PC-9 (cell line): ENCODE results near the gene IKBKE. TPM values are rescaled to one million over a fixed set of nuclear protein-coding genes. Genes with fewer than 3 reads are reported as not detected.

Experiments used
- BruUV-seq: library from RNA; stranded (reverse); fragments of 400-500 nt; replicated peaks from 2 replicates; lab custom pipeline; 2021; lab: Mats Ljungman, UMichigan
- CTCF ChIA-PET: fragments of 300-600 bp; sonication (Branson Sonifier 250); formaldehyde crosslinking; loops from one replicate; lab custom pipeline; 2022; ENCODE audit warnings: antibody characterized with exemption; lab: Charles Lee
- POLR2A ChIA-PET: fragments of 300-600 bp; sonication (Branson Sonifier 250); formaldehyde crosslinking; loops from one replicate; lab custom pipeline; 2022; ENCODE audit warnings: antibody characterized with exemption; ENCODE audit not compliant: unreplicated experiment; lab: Charles Lee
- DNase-seq, 2 experiments: peaks; one replicate each; pipeline versions ENCODE4 v3.0.0 to v3.0.0-alpha.2; 2015 to 2022; ENCODE audit warnings: mixed read lengths in 1 of 2
- H2AFZ ChIP-seq: fragments of 200-600 bp; sonication (generic); 2 replicates; pipeline ENCODE4 v1.8.1; 2017; ENCODE audit warnings: antibody characterized with exemption
- H3F3A ChIP-seq: fragments of 200-600 bp; sonication (generic); 2 replicates; pipeline ENCODE4 v1.8.1; 2017; ENCODE audit warnings: antibody characterized with exemption, mild to moderate bottlenecking, low read depth; ENCODE audit not compliant: insufficient read depth
- H3K27ac ChIP-seq: fragments of 200-600 bp; sonication (generic); 2 replicates; pipeline ENCODE4 v1.6.1; 2016; ENCODE audit warnings: mixed run types
- H3K27me3 ChIP-seq: fragments of 200-600 bp; sonication (generic); 2 replicates; pipeline ENCODE4 v1.6.1; 2016; ENCODE audit warnings: low read depth, mixed run types; ENCODE audit not compliant: insufficient read depth
- H3K36me3 ChIP-seq: fragments of 200-600 bp; sonication (generic); 2 replicates; pipeline ENCODE4 v1.6.1; 2016; ENCODE audit warnings: low read depth, mixed run types
- H3K4me1 ChIP-seq: fragments of 200-600 bp; sonication (generic); replicated peaks from 2 replicates; pipeline ENCODE4 v1.6.1; 2016; ENCODE audit warnings: mixed run types; ENCODE audit not compliant: insufficient read depth
- H3K4me2 ChIP-seq: fragments of 200-600 bp; sonication (generic); 2 replicates; pipeline ENCODE4 v1.6.1; 2017; ENCODE audit warnings: mixed run types
- H3K4me3 ChIP-seq: fragments of 200-600 bp; sonication (generic); 2 replicates; pipeline ENCODE4 v1.6.1; 2016; ENCODE audit warnings: mixed run types
- H3K79me2 ChIP-seq: fragments of 200-600 bp; sonication (generic); 2 replicates; pipeline ENCODE4 v1.6.1; 2017; ENCODE audit warnings: low read depth, mixed run types
- H3K9me2 ChIP-seq: fragments of 200-600 bp; sonication (generic); 2 replicates; pipeline ENCODE4 v1.8.1; 2017; ENCODE audit warnings: mild to moderate bottlenecking; ENCODE audit not compliant: insufficient read depth
- H3K9me3 ChIP-seq: fragments of 200-600 bp; sonication (generic); 2 replicates; pipeline ENCODE4 v1.8.1; 2016; ENCODE audit warnings: low read depth; ENCODE audit not compliant: insufficient read depth
- H4K20me1 ChIP-seq: fragments of 200-600 bp; sonication (generic); 2 replicates; pipeline ENCODE4 v1.8.1; 2017; ENCODE audit not compliant: insufficient read depth
- CTCF ChIP-seq: fragments of 200-600 bp; sonication (generic); conservative IDR thresholded peaks from 2 replicates; pipeline ENCODE4 v1.6.1; 2017; ENCODE audit warnings: mixed run types, antibody characterized with exemption, mild to moderate bottlenecking, moderate library complexity
- EZH2 ChIP-seq: fragments of 200-600 bp; sonication (generic); IDR thresholded peaks from 2 replicates; pipeline ENCODE4 v1.8.0; 2017; ENCODE audit warnings: antibody characterized with exemption, low read depth
- intact Hi-C: fragments of 100-400 bp; cut with micrococcal nuclease; formaldehyde crosslinking; loops from one replicate; pipeline ENCODE4 v1.10.0; 2022; ENCODE audit not compliant: unreplicated experiment
- total RNA-seq: library from RNA; stranded (reverse); gene quantifications from 2 replicates; pipeline ENCODE4 v1.2.3, GENCODE V29; 2021

IKBKE gene
- total RNA-seq, 1 experiment from 2014 or later, result 12.5 TPM

GRCh38 chr1:206501881-206502280 lies 31.6 kb downstream of the IKBKE start:
- H3K4me2 ChIP-seq, result no peak overlapping the region; the same call in 1 of the 2 replicates
- H2AFZ ChIP-seq, result no peak overlapping the region
- intact Hi-C loops, result no loop called here
- H3F3A ChIP-seq, result peaks cover 30% of the 10 kb centered on the region
- no peaks in the 10 kb centered on the region for H3K27me3 ChIP-seq
- no peak overlapping the region for H3K4me3 ChIP-seq
- POLR2A ChIA-PET, result interaction anchor here (0.6 kb wide), 1 partner anchor 1244 kb away, joined by 6 read pairs; no protein-coding TSS in a partner anchor
- CTCF ChIA-PET, result interaction anchor here (0.6 kb wide), 1 partner anchor 68 kb away, joined by 3 read pairs; no protein-coding TSS in a partner anchor
- no peaks in the 10 kb centered on the region for H3K36me3 ChIP-seq
- no peaks in the 10 kb centered on the region for H3K79me2 ChIP-seq
- TF ChIP-seq EZH2, result no peak
- TF ChIP-seq CTCF, result no peak
- BruUV-seq, result TSS peak; percentile 14
- no peak for DNase-seq
- no peaks in the 10 kb centered on the region for H4K20me1 ChIP-seq
- H3K4me1 ChIP-seq, result peaks cover 61% of the 10 kb centered on the region
- H3K27ac ChIP-seq, result no peak overlapping the region
- H3K9me2 ChIP-seq, result no peaks in the 10 kb centered on the region
- no peaks in the 10 kb centered on the region for H3K9me3 ChIP-seq

GRCh38 chr1:206502403-206502802 lies 32.1 kb downstream of the IKBKE start:
- no peak for TF ChIP-seq EZH2
- TF ChIP-seq CTCF, result no peak
- no peak overlapping the region for H2AFZ ChIP-seq
- H3K9me2 ChIP-seq, result no peaks in the 10 kb centered on the region
- POLR2A ChIA-PET, result no interaction called here
- BruUV-seq, result no TSS peak
- no peak for DNase-seq
- no peak overlapping the region for H3K27ac ChIP-seq
- H3K36me3 ChIP-seq, result no peaks in the 10 kb centered on the region
- intact Hi-C loops, result no loop called here
- H3K9me3 ChIP-seq, result no peaks in the 10 kb centered on the region
- H3K4me1 ChIP-seq, result peaks cover 61% of the 10 kb centered on the region
- no peaks in the 10 kb centered on the region for H4K20me1 ChIP-seq
- CTCF ChIA-PET, result no interaction called here
- peaks cover 30% of the 10 kb centered on the region for H3F3A ChIP-seq
- no peaks in the 10 kb centered on the region for H3K27me3 ChIP-seq
- no peak overlapping the region for H3K4me3 ChIP-seq
- no peak overlapping the region for H3K4me2 ChIP-seq
- H3K79me2 ChIP-seq, result no peaks in the 10 kb centered on the region

- no peaks in the 10 kb centered on the region for H3K36me3 ChIP-seq
- peaks cover 62% of the 10 kb centered on the region for H3K4me1 ChIP-seq
- H3K27ac ChIP-seq, result no peak overlapping the region
- no peak for DNase-seq
- no peak overlapping the region for H2AFZ ChIP-seq
- intact Hi-C loops, result no loop called here
- H3K79me2 ChIP-seq, result no peaks in the 10 kb centered on the region
- H3K4me3 ChIP-seq, result no peak overlapping the region
- H3K9me2 ChIP-seq, result no peaks in the 10 kb centered on the region
- H3K27me3 ChIP-seq, result no peaks in the 10 kb centered on the region
- TF ChIP-seq EZH2 (no peak), CTCF (no peak)
- CTCF ChIA-PET, result interaction anchor here (1.7 kb wide), 1 partner anchor 42 kb away, joined by 8 read pairs; no protein-coding TSS in a partner anchor
- no peaks in the 10 kb centered on the region for H3K9me3 ChIP-seq
- BruUV-seq, result no TSS peak
- peaks cover 30% of the 10 kb centered on the region for H3F3A ChIP-seq
- H3K4me2 ChIP-seq, result no peak overlapping the region
- H4K20me1 ChIP-seq, result no peaks in the 10 kb centered on the region
- POLR2A ChIA-PET, result no interaction called here
Observed at GRCh38 chr1:206502812-206503211, 32.5 kb downstream of the IKBKE start.
